ENCODE results near the gene NOP56. TPM values are rescaled to one million over a fixed set of nuclear protein-coding genes. Genes with fewer than 3 reads are reported as not detected.

The NOP56 gene
- total and polyA plus RNA-seq, 2 of the 4 experiments (the other 2 are of a cell fraction): 189 to 231 TPM

GRCh38 chr20:2637246-2637645 lies 15.2 kb upstream of the NOP56 start:
- Histone ChIP-seq H2AFZ (replicated peaks; ENCODE audit: low read length, poor library complexity) (no peak overlapping the region), H3K9me3 (ENCODE audit: control insufficient read depth, insufficient read depth, low read length) (no peaks in the 10 kb centered on the region), H3K4me1 (ENCODE audit: control insufficient read depth, insufficient read depth, low read length) (no peaks in the 10 kb centered on the region), H2BK5ac (ENCODE audit: low read depth, low read length, poor library complexity, severe bottlenecking) (no peak overlapping the region), H4K5ac (ENCODE audit: low read depth, low read length) (no peak overlapping the region), H3K14ac (replicated peaks; ENCODE audit: low read depth, low read length) (no peak overlapping the region), H3K4me3 (ENCODE audit: insufficient read depth, low read depth, low read length) (no peak overlapping the region), H4K91ac (ENCODE audit: insufficient read depth, low read depth, low read length) (no peak overlapping the region), H3K23ac (ENCODE audit: low read depth, low read length) (no peak overlapping the region), H2BK120ac (ENCODE audit: low read depth, low read length) (no peak overlapping the region), H3K27me3 (ENCODE audit: control insufficient read depth, insufficient read depth, low read length) (peaks cover 15% of the 10 kb centered on the region), H3K18ac (ENCODE audit: low read depth, low read length) (no peak overlapping the region), H2AK9ac (replicated peaks; ENCODE audit: low read depth, low read length, poor library complexity) (no peak overlapping the region), H4K20me1 (ENCODE audit: insufficient read depth, low read length) (no peaks in the 10 kb centered on the region), H4K8ac (ENCODE audit: low read depth in 2 of 2, low read length in 2 of 2) (no peak overlapping the region), H3K36me3 (ENCODE audit: control insufficient read depth, insufficient read depth, low read length) (no peaks in the 10 kb centered on the region), H2BK15ac (ENCODE audit: low read depth, low read length) (no peak overlapping the region), H3K9me1 (ENCODE audit: insufficient read depth, low read length) (no peaks in the 10 kb centered on the region), H3K79me1 (ENCODE audit: low read depth in 1 of 2, low read length in 2 of 2) (no peaks in the 10 kb centered on the region), H2BK20ac (ENCODE audit: low read depth, low read length) (no peak overlapping the region), H3K9ac (ENCODE audit: low read depth, low read length) (no peak overlapping the region), H3K27ac (ENCODE audit: insufficient read depth, low read length) (no peak overlapping the region), H3K4me2 (ENCODE audit: low read depth, low read length) (no peak overlapping the region), H2AK5ac (ENCODE audit: low read depth, low read length) (no peak overlapping the region), H3K56ac (ENCODE audit: extremely low read depth, insufficient read depth, low read length) (no peak overlapping the region), H3K4ac (ENCODE audit: low read depth, low read length) (no peak overlapping the region)
- no TSS peak for BruUV-seq (replicated peaks)
- ATAC-seq (ENCODE audit: low read depth) (no peak), DNase-seq (no peak)
- CTCF ChIA-PET: no interaction called here
- WGBS, 2 experiments (ENCODE audit: extremely low coverage in 2 of 2, insufficient read length in 1 of 2): 73% methylated on average over 5 of the region's 6 CpGs; no CpG with 5 or more reads in 1 of the 2 experiments
- no peak for TF ChIP-seq BHLHE40 (IDR thresholded peaks at IDR 0.05; ENCODE audit: low read depth, low read length)
- no peak for TF ChIP-seq FOS (IDR thresholded peaks at IDR 0.05; ENCODE audit: low read depth, low read length)
- no peak for TF ChIP-seq SMC3 (IDR thresholded peaks at IDR 0.05; ENCODE audit: low read depth, low read length)
- no peak for TF ChIP-seq CEBPB (IDR thresholded peaks at IDR 0.05; ENCODE audit: low read depth, low read length)
- no peak for TF ChIP-seq CHD1 (IDR thresholded peaks at IDR 0.05; ENCODE audit: low read depth, low read length)
- TF ChIP-seq RCOR1 (IDR thresholded peaks at IDR 0.05; ENCODE audit: insufficient replicate concordance, low read length): no peak
- TF ChIP-seq RFX5 (IDR thresholded peaks at IDR 0.05; ENCODE audit: low read depth, low read length): no peak
- POLR2A ChIA-PET (ENCODE audit: unreplicated experiment): no interaction called here
- in situ Hi-C loops (cut with MboI; ENCODE audit: low sequenced_read_pairs): no loop called here
- dilution Hi-C loops (cut with HindIII; ENCODE audit: low sequenced_read_pairs, unreplicated experiment): no loop called here
- intact Hi-C loops (cut with micrococcal nuclease): no loop called here
